Calu3 (cell line): Measurements from ENCODE around the gene TGFBRAP1. TPM values are rescaled to one million over a fixed set of nuclear protein-coding genes. Genes with fewer than 3 reads are reported as not detected.

ENCODE experiments used
- BruUV-seq: library from RNA; stranded (reverse); fragments of 400-500 nt; replicated peaks from 2 replicates; lab custom pipeline; 2021; lab: Mats Ljungman, UMichigan
- CTCF ChIA-PET: fragments of 300-600 bp; sonication (Branson Sonifier 250); formaldehyde crosslinking; loops from one replicate; lab custom pipeline; 2022; ENCODE audit warnings: antibody characterized with exemption; lab: Charles Lee
- DNase-seq: peaks from one replicate; pipeline ENCODE4 v3.0.0; 2022
- H3K27ac Mint-ChIP-seq: one replicate; pipeline ENCODE4 v1.8.0; 2022; ENCODE audit warnings: mixed read lengths; ENCODE audit not compliant: unreplicated experiment
- H3K27me3 Mint-ChIP-seq: one replicate; pipeline ENCODE4 v1.8.0; 2022; ENCODE audit warnings: mixed read lengths; ENCODE audit not compliant: unreplicated experiment
- H3K36me3 Mint-ChIP-seq: one replicate; pipeline ENCODE4 v1.8.0; 2022; ENCODE audit warnings: mild to moderate bottlenecking, moderate library complexity, mixed read lengths; ENCODE audit not compliant: insufficient read depth, unreplicated experiment
- H3K4me1 Mint-ChIP-seq: one replicate; pipeline ENCODE4 v1.8.0; 2022; ENCODE audit warnings: mild to moderate bottlenecking, low read depth, mixed read lengths; ENCODE audit not compliant: unreplicated experiment
- H3K4me3 Mint-ChIP-seq: one replicate; pipeline ENCODE4 v1.8.0; 2022; ENCODE audit warnings: mild to moderate bottlenecking, low read depth, moderate library complexity, mixed read lengths; ENCODE audit not compliant: unreplicated experiment
- H3K9me3 Mint-ChIP-seq: one replicate; pipeline ENCODE4 v1.8.0; 2022; ENCODE audit warnings: low read depth, mixed read lengths; ENCODE audit not compliant: unreplicated experiment
- intact Hi-C: fragments of 100-400 bp; cut with micrococcal nuclease; formaldehyde crosslinking; loops from one replicate; pipeline ENCODE4 v1.10.0; 2022; ENCODE audit not compliant: unreplicated experiment
- total RNA-seq: library from RNA; stranded (reverse); gene quantifications from 2 replicates; pipeline ENCODE4 v1.2.3, GENCODE V29; 2022
- TF ChIP-seq, protein P1 (sequence below): fragments of 200-600 bp; IDR thresholded peaks from one replicate; pipeline ENCODE4 v1.8.0; 2022; ENCODE audit warnings: antibody characterized with exemption; ENCODE audit not compliant: unreplicated experiment

TGFBRAP1 gene
- total RNA-seq, 1 experiment from 2014 or later = 24.3 TPM

GRCh38 chr2:105257981-105258380 is 71.6 kb downstream of the TGFBRAP1 start:
- TF ChIP-seq, protein P1, sequence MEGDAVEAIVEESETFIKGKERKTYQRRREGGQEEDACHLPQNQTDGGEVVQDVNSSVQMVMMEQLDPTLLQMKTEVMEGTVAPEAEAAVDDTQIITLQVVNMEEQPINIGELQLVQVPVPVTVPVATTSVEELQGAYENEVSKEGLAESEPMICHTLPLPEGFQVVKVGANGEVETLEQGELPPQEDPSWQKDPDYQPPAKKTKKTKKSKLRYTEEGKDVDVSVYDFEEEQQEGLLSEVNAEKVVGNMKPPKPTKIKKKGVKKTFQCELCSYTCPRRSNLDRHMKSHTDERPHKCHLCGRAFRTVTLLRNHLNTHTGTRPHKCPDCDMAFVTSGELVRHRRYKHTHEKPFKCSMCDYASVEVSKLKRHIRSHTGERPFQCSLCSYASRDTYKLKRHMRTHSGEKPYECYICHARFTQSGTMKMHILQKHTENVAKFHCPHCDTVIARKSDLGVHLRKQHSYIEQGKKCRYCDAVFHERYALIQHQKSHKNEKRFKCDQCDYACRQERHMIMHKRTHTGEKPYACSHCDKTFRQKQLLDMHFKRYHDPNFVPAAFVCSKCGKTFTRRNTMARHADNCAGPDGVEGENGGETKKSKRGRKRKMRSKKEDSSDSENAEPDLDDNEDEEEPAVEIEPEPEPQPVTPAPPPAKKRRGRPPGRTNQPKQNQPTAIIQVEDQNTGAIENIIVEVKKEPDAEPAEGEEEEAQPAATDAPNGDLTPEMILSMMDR = no peak
- Mint-ChIP-seq H3K9me3 (peaks cover 4% of the 10 kb centered on the region), H3K27ac (no peak overlapping the region), H3K4me1 (peaks cover 12% of the 10 kb centered on the region), H3K27me3 (no peaks in the 10 kb centered on the region), H3K4me3 (no peak overlapping the region), H3K36me3 (peaks cover 13% of the 10 kb centered on the region)
- no peak for DNase-seq
- CTCF ChIA-PET = no interaction called here
- intact Hi-C loops = no loop called here
- BruUV-seq = no TSS peak

GRCh38 chr2:105256431-105257047 is 73.0 kb downstream of the TGFBRAP1 start:
- intact Hi-C loops = no loop called here
- Mint-ChIP-seq H3K27ac (no peak overlapping the region), H3K27me3 (no peaks in the 10 kb centered on the region), H3K4me1 (peaks cover 10% of the 10 kb centered on the region), H3K36me3 (peaks cover 7% of the 10 kb centered on the region), H3K9me3 (peaks cover 4% of the 10 kb centered on the region), H3K4me3 (no peak overlapping the region)
- TF ChIP-seq, protein P1 = no peak
- CTCF ChIA-PET = no interaction called here
- no peak for DNase-seq
- BruUV-seq = no TSS peak

DNA sequence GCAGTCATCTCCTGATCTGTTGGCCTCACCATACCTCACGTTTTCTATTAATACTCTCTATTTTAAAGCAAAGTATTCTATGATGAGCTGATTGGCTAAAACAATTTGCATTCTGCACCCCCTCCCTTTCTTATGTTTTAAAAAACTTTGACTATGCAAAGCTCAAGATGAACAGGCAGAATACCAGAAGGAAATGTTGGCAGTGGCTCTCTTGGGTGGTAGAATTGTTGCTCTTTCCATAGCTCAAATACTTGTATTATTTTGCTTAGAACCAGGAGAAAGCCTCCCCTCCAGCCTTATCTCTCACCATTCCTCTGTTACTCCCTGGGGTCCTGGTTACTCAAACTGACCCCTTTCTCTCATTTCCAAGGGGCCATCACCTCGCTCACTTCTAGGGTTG is 73.6 kb downstream of the TGFBRAP1 start:
- no peak for DNase-seq
- TF ChIP-seq, protein P1 = no peak

GRCh38 chr2:105254531-105255210 is 74.9 kb downstream of the TGFBRAP1 start:
- CTCF ChIA-PET = no interaction called here
- H3K4me1 Mint-ChIP-seq = no peaks in the 10 kb centered on the region
- no TSS peak for BruUV-seq

More for the DNA sequence above, 73.6 kb downstream of the TGFBRAP1 start:
- CTCF ChIA-PET = no interaction called here
- Mint-ChIP-seq H3K4me3 (no peak overlapping the region), H3K27ac (no peak overlapping the region), H3K36me3 (peaks cover 1% of the 10 kb centered on the region), H3K27me3 (no peaks in the 10 kb centered on the region), H3K4me1 (peaks cover 4% of the 10 kb centered on the region), H3K9me3 (no peaks in the 10 kb centered on the region)
- intact Hi-C loops = no loop called here
- no TSS peak for BruUV-seq

More at GRCh38 chr2:105254531-105255210, 74.9 kb downstream of the TGFBRAP1 start:
- intact Hi-C loops = no loop called here
- Mint-ChIP-seq H3K9me3 (no peaks in the 10 kb centered on the region), H3K27ac (no peak overlapping the region), H3K27me3 (no peaks in the 10 kb centered on the region), H3K4me3 (no peak overlapping the region), H3K36me3 (no peaks in the 10 kb centered on the region)
- TF ChIP-seq, protein P1 = no peak
- no peak for DNase-seq
